ENCODE measurements around the gene ABCD3.
"Not testable (repeated sequence)": the region's sequence is repeated elsewhere in the genome, so short reads cannot be mapped to it uniquely, and the experiment has no call there.

ABCD3 gene

GRCh38 chr1:94417978-94418663, at the start of gene ABCD3:
Gene ABCD3 (plus strand): TSS chr1:94418389. CDS start chr1:94418479, 90 bp downstream.
- peak; percentile 91 to 93 for DNase-seq (ENCODE audit: low read depth in 2 of 2)

- not testable (repeated sequence) for DNase-seq (ENCODE audit: low read depth in 2 of 2)
Measured at GRCh38 chr1:94372771-94373170, 45.4 kb upstream of the ABCD3 start.

- not testable (repeated sequence) for DNase-seq (ENCODE audit: low read depth in 2 of 2)
Measured at GRCh38 chr1:94373311-94373710, 44.9 kb upstream of the ABCD3 start.

DNA sequence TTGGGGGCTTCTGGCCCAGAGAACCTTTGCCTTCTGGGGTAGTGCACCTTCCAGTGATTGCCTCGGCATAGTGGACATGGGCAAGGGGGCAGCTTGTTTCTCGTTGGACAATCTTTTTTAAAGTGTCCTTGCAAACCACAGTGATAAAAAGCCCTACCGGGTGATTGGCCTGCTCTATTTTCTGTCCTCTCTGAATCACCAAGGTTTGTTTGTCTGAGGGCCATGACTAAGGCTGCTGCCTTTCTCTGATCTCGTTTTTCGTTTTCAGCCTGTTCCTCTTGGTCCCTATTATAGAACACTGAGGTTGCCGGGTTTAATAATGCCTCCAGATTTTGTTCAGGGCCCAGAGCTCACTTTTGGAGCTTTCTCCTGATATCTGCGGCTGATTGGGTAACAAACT, 42.5 kb upstream of the ABCD3 start:
- not testable (repeated sequence) for DNase-seq (ENCODE audit: low read depth in 2 of 2)

GRCh38 chr1:94378493-94378892, 39.7 kb upstream of the ABCD3 start:
- DNase-seq (ENCODE audit: low read depth in 2 of 2) = not testable (repeated sequence)

DNA sequence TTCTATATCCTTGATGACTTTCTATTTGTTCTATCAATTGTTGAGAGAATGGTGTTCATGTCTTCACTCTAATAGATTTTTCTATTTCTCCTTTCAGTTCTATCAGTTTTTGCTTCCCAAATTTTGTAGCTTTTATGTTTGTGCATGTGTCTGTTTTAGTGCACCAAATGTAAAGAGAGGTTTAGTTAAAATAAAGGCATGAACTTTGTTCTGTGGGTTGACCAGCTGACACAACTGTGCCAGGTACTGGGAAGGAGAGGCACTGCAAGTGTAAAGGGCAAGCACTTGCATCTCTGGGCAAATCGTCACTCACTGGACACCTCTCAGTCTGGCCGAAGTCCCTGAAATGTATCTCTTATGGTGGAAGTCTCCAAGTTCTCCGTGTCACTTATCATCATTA, 38.6 kb upstream of the ABCD3 start:
- DNase-seq (ENCODE audit: low read depth in 2 of 2) = no peak

GRCh38 chr1:94382201-94382600, 36.0 kb upstream of the ABCD3 start:
- DNase-seq (ENCODE audit: low read depth in 2 of 2) = no peak

DNA sequence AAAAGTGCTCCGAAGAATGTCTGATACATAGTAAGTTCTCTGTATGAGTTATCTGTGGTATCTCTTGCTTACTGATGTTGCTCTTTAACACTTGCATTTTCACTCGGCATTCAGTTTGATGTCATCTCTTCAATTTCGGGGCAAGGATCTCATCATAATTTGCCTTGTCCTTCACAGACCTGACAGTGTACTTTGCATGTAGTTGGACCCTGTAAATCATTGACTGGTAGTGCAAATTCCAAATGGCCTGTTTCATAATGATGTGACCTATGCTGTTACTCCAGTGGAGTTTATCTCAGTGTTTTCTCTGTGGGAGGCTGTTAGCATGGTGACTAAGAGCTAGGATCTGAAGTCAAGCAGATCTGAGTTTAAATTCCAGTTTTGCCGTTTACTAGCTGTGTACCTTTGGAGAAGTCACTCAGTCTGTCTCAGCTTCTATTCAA, 34.2 kb upstream of the ABCD3 start:
- no peak for DNase-seq (ENCODE audit: low read depth in 2 of 2)

DNA sequence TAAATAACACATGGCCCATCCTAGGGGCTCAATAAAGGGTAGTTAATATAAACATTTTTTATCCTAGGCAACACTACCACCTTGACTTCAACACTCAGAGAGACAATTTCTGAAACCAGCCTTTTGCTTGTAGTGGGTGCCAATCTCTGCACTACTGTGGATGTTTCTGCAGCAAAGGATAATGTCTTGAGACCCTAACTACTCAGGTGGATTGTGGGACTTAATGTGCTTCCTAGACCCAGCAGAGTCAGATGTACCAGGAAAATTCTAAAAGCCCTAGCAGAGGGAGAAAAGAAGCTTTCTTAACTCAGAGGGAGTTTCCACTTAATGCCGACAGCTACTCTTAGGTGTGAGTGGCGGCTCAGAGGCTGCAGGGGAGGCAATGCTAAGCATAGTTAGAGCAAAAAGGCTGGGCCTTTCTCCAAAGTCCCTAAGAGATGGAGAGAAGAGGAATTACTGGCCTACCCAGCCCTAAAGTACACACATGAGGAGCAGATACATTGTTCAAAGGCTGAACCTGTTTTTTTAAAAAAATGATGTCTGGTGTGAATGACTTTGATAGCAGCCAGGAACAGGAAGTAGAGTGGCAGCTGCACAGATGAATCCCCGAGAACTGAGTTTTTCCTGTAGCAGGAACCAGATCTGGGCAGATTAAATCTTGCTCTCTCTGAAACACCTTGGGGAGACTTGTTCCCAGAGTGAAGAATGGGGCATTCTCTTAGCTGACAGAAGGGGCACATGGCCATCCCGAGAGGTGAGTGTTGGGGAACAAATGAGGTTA, 33.5 kb upstream of the ABCD3 start:
- no peak for DNase-seq (ENCODE audit: low read depth in 2 of 2)

DNA sequence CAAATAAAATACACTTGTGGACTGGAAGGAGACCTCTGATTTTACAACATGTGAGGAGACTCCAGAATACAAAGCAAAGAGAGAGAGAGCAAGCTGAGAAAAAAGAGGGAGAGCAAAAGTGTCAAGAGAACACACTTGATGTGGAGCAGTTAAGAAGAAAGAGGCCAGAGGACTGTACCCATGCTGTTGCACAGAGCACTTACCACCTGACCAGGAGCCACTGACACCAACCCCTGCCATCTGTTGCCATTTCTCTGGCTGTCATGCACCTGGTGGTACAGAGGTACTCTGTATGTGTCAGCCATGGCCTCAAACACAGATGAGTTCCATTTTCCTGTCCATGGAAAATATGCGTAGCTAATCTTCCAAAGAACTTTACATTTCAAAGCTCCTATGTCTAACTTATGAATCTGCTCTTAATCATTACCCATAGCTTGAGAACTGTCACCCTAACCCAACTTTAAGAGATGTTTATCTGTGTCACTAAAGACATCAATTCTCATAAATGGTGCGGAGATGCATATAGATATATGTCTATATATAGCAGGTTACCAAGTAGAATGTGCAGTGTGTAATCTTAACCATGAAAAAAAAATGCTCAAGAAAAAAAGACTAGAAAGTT, 32.8 kb upstream of the ABCD3 start:
- no peak for DNase-seq (ENCODE audit: low read depth in 2 of 2)

GRCh38 chr1:94389298-94389697, 28.9 kb upstream of the ABCD3 start:
- no peak for DNase-seq (ENCODE audit: low read depth in 2 of 2)

DNA sequence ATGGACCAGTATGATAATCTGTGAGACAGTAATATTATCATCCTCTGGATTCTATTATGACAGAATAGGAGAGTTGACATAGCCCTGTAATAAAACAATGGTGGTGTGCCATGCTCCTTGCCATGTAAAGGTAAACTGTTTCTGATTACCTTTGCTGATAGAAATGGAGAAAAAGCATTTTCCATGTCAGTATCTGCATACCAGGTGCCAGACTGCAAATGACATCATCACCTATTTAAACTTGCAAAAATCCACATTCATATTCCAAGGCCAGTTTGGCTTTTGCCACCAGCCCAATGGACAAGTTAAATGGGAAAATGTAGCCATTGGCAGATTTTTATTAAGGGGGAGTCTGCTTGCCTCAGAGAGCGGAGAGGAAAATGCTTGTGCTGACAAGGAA, 23.9 kb upstream of the ABCD3 start:
- no peak for DNase-seq (ENCODE audit: low read depth in 2 of 2)

GRCh38 chr1:94395231-94395630, 23.0 kb upstream of the ABCD3 start:
- no peak for DNase-seq (ENCODE audit: low read depth in 2 of 2)

DNA sequence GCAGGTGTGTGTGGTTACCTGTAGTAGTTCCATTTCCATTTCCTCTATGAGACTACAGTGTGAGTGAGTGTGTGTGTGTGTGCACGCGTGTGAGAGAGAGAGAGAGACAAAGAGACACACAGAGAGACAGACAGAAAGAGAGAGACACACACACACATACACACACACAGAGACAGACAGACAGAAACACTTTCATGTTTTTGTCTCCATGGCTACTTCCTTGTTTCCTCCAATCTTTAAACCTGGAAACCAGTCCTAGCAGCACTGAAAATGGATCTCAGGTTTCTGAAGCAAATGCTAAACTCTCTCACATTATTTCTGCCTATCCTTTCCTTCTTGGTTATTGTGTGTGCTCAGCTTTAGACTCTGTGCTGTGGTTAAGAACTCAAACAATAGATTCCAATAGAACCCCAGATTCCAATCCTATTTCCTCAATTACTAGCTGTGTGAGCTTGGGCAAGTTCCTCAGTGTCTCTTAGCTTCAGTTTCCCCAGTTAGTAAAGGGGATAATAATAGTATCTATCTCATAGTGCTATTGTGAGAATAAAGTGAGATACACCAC, 22.4 kb upstream of the ABCD3 start:
- DNase-seq (ENCODE audit: low read depth in 2 of 2) = no peak

DNA sequence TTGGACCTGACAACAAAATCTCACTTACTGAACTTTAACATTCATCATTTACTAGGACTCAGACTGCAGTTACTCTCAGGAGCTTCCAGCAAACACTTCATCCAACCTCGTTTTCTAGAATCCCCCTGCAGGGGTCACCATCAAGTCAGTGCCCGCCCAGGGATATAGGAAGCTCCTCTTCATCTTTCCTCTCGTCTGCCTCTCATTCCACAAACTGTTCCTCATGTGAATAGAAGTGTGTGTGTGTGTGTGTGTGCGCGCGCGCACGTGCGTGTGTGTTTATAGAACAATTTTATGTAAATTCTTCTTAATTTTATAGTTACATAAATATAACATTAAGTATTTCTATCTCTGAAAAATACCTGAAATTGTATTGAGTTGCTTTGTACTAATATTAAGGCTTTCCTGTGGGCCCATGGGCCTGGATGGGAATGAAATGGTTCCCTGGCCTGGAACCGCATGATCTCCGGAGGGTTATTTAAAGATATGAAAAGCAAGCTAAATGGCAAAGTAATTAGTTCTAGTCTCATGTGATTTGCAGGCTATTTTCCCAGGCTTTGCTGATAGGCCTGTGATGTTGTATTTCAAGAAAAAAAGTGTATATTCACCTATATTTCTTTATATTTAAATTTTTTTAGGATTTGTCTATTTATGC, 21.7 kb upstream of the ABCD3 start:
- no peak for DNase-seq (ENCODE audit: low read depth in 2 of 2)

DNA sequence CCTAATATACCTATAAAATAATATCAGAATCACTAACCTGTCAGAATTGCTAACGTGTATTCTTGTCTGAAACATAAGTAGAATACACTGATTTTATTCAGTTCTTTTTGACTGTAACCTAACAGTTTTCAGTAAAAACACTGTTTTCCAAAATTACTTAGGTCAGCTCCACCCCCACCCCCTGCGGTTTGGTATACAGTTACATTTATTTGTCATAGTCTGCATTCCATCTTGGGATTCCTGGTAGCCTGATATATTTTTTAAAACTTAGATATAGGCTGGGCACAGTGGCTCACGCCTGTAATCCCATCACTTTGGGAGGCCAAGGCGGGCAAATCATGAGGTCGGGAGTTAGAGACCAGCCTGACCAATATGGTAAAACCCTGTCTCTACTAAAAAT, 19.8 kb upstream of the ABCD3 start:
- no peak for DNase-seq (ENCODE audit: low read depth in 2 of 2)

GRCh38 chr1:94399453-94399852, 18.7 kb upstream of the ABCD3 start:
- no peak for DNase-seq (ENCODE audit: low read depth in 2 of 2)

DNA sequence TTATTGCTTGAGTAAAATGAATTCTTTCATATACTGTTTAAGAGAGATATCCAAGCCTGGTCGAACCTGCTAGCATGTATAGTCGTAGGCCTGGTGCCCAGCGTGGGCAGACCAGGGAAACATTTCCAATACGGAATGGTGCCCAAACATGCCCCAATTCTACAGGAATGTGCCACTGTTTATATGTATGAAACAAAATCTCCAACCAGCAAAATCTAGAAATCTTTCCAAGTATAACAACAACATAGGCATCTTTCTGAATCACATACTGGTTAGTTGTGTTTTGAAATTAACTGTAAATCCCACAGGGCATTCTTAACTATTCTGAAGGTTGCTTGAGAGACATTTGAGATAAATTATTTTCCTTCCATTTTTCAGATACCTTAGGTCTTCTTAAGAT, 17.0 kb upstream of the ABCD3 start:
- DNase-seq (ENCODE audit: low read depth in 2 of 2) = no peak

GRCh38 chr1:94406446-94406845, 11.7 kb upstream of the ABCD3 start:
- no peak for DNase-seq (ENCODE audit: low read depth in 2 of 2)

GRCh38 chr1:94408104-94408830, 9.9 kb upstream of the ABCD3 start:
- DNase-seq (ENCODE audit: low read depth in 2 of 2) = no peak

GRCh38 chr1:94411237-94411636, 7.0 kb upstream of the ABCD3 start:
- DNase-seq (ENCODE audit: low read depth in 2 of 2) = no peak
